ENCODE data around the gene EBF3. TPM values are rescaled to one million over a fixed set of nuclear protein-coding genes. Genes with fewer than 3 reads are reported as not detected.

EBF3 gene
- total and polyA plus RNA-seq, 4 donors = 0.13 to 23.3 (median 4.3) TPM

DNA sequence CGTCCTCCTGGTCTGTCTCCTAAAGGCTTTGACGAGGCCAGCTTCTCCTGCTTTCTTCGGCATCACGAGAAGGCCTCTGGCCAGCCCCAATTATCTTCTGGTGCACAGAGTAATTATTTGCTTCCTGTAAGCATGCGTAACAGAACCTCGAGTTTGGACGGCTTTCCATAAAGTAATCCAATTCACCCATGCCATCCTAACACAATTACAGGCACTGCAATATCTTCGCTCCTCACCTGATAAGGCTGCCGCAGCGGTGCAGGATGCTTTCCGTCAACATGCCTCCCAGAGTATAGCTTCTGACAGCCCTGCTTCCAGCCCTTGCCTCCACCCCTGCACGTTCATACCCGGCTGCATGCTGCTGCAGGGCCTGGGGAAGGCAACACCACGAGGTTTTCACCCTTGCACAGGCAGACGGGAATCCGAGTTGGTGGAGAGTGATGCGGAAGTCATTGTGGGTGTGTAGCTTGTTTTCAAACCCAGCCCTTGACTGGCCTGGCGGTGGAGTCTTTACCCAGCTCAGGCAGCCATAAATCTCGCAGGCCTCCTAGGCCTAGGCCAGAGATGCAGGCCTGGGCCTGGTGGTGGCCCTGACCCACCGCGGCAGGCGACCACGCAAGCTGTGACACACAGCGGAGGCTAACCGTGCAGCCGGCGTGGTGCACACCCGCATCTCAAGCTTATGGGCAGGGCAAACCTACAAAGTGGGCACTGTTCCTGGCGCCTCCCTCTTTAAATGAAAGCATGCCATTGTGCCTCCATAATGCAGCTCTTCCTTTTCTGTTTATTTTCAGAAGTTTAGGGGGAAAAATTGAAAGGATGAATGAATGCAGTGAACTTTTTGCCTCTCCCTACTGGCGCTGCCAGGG, 12.7 kb downstream of the EBF3 start:
- no peak overlapping the region for H3K4me3 ChIP-seq (ENCODE audit: low read length in 2 of 2)
- intact Hi-C loops (cut with DNase I) = no loop called here
- H3K27me3 ChIP-seq (ENCODE audit: control insufficient read depth in 1 of 2, insufficient read depth in 2 of 2, low read length in 1 of 2) = no peaks in the 10 kb centered on the region
- no peak overlapping the region for H3K27ac ChIP-seq (ENCODE audit: low read depth in 1 of 2, low read length in 2 of 2)
- H3K9me3 ChIP-seq (ENCODE audit: control insufficient read depth, low read length) = peaks cover 1% of the 10 kb centered on the region
- 97 to 98% methylated on average over 30 of the region's 30 CpGs for WGBS, 2 donors
- ATAC-seq (ENCODE audit: low FRiP score) (no peak), DNase-seq (no peak)
- H3K4me1 ChIP-seq (ENCODE audit: control insufficient read depth in 1 of 2, insufficient read depth in 2 of 2, low read length in 2 of 2) = no peaks in the 10 kb centered on the region
- H3K36me3 ChIP-seq (ENCODE audit: control insufficient read depth in 1 of 2, insufficient read depth in 2 of 2, low read length in 1 of 2) = no peaks in the 10 kb centered on the region

DNA sequence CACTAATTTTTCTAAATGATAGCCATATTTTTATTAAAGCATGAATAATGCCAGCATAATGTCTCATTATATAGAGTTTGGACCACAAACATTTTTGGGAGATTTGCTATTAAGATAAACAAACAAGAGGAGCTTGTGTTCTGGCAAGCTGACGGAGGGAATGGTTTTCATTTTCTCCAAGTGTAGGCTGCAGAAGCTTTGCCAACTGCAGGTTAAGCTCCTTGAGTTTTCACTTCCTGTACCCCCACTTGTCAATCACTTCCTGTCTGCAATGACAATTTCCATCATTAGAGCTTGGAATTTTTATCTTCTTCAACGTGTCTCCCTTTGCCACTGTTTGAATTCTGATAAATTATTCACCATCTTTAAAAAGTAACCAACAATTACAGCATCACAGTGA, 13.4 kb downstream of the EBF3 start:
- 82 to 88% methylated on average over 2 of the region's 2 CpGs for WGBS, 2 donors
- Histone ChIP-seq H3K27me3 (ENCODE audit: control insufficient read depth in 1 of 2, insufficient read depth in 2 of 2, low read length in 1 of 2) (no peaks in the 10 kb centered on the region), H3K4me1 (ENCODE audit: control insufficient read depth in 1 of 2, insufficient read depth in 2 of 2, low read length in 2 of 2) (no peaks in the 10 kb centered on the region), H3K4me3 (ENCODE audit: low read length in 2 of 2) (no peak overlapping the region), H3K36me3 (ENCODE audit: control insufficient read depth in 1 of 2, insufficient read depth in 2 of 2, low read length in 1 of 2) (no peaks in the 10 kb centered on the region), H3K27ac (ENCODE audit: low read depth in 1 of 2, low read length in 2 of 2) (no peak overlapping the region), H3K9me3 (ENCODE audit: control insufficient read depth, low read length) (peaks cover 1% of the 10 kb centered on the region)
- intact Hi-C loops (cut with DNase I) = no loop called here
- no peak for ATAC-seq (ENCODE audit: low FRiP score)
- no peak for DNase-seq

DNA sequence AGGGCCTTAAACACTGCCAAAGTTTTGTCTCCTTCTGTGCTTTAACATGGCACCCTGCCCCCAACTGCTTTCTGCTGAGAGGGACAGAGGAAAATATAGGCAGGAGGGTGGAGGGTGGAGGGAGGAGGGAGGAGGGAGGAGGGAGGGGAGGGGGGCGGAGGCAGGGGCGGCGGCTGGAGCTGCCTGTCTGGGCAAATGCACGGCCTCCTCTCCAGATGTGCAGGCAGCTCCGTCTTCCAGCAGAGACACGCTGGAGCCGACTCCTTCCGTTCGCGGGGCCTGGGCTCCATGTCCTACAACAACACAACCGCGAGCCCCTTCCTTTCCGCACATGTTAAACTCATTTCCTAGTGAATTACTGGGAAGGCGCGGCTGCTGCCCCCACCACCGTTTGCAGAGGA, 14.2 kb downstream of the EBF3 start:
- WGBS, 2 donors = 25 to 32% methylated on average over 14 to 16 of the region's 16 CpGs
- H3K36me3 ChIP-seq (ENCODE audit: control insufficient read depth in 1 of 2, insufficient read depth in 2 of 2, low read length in 1 of 2) = no peaks in the 10 kb centered on the region
- ATAC-seq (ENCODE audit: low FRiP score) (peak; percentile 15), DNase-seq (no peak)
- no peak overlapping the region for H3K4me3 ChIP-seq (ENCODE audit: low read length in 2 of 2)
- no peaks in the 10 kb centered on the region for H3K27me3 ChIP-seq (ENCODE audit: control insufficient read depth in 1 of 2, insufficient read depth in 2 of 2, low read length in 1 of 2)
- peaks cover 1% of the 10 kb centered on the region for H3K9me3 ChIP-seq (ENCODE audit: control insufficient read depth, low read length)
- intact Hi-C loops (cut with DNase I) = no loop called here
- no peaks in the 10 kb centered on the region for H3K4me1 ChIP-seq (ENCODE audit: control insufficient read depth in 1 of 2, insufficient read depth in 2 of 2, low read length in 2 of 2)
- no peak overlapping the region for H3K27ac ChIP-seq (ENCODE audit: low read depth in 1 of 2, low read length in 2 of 2)

DNA sequence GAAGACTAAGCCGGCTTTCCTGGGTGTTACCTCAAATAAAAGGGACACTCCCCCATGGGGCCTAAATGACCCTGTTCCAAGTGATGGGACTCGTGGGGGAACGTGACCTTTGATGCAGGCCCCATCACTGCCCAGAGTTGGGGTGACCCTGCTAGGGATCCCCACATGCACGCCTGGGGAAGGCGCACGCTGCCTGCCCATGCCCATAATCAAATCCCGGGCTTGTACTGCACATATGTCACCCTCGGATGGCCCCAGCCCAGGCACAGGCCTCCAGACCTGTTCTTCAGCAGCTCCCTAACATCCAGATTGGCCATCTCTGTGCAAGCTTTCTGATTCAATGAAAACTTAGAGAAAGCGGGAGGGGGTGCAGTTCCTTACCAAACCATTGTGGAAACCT, 14.7 kb downstream of the EBF3 start:
- 91 to 94% methylated on average over 9 of the region's 9 CpGs for WGBS, 2 donors
- H3K36me3 ChIP-seq (ENCODE audit: control insufficient read depth in 1 of 2, insufficient read depth in 2 of 2, low read length in 1 of 2) = no peaks in the 10 kb centered on the region
- no peaks in the 10 kb centered on the region for H3K4me1 ChIP-seq (ENCODE audit: control insufficient read depth in 1 of 2, insufficient read depth in 2 of 2, low read length in 2 of 2)
- DNase-seq (no peak), ATAC-seq (ENCODE audit: low FRiP score) (no peak)
- intact Hi-C loops (cut with DNase I) = no loop called here
- peaks cover 1% of the 10 kb centered on the region for H3K9me3 ChIP-seq (ENCODE audit: control insufficient read depth, low read length)
- H3K27ac ChIP-seq (ENCODE audit: low read depth in 1 of 2, low read length in 2 of 2) = no peak overlapping the region
- H3K27me3 ChIP-seq (ENCODE audit: control insufficient read depth in 1 of 2, insufficient read depth in 2 of 2, low read length in 1 of 2) = no peaks in the 10 kb centered on the region
- no peak overlapping the region for H3K4me3 ChIP-seq (ENCODE audit: low read length in 2 of 2)

DNA sequence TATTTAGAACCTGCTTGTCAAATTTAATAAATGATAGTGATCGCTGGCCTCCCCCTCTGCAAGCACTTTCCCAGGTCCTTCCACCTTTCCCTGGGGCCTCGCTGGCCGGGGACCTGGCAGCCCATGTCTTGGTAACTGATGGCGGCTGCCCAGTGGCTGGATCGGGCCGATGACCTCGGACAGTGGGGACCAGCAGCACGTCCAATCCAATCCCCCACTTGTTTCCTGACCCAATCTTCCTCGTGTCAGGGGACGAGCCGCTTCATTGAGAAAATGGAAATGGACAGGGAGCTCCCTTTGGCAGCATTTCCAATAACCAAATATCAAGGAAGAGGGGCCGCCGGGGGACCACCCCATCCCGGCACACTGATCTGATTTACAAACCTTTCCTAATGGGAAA, 17.2 kb downstream of the EBF3 start:
- no peak overlapping the region for H3K4me3 ChIP-seq (ENCODE audit: low read length in 2 of 2)
- DNase-seq (peak in 1 of 2 donors; percentile 74), ATAC-seq (ENCODE audit: low FRiP score) (no peak)
- no peaks in the 10 kb centered on the region for H3K27me3 ChIP-seq (ENCODE audit: control insufficient read depth in 1 of 2, insufficient read depth in 2 of 2, low read length in 1 of 2)
- H3K36me3 ChIP-seq (ENCODE audit: control insufficient read depth in 1 of 2, insufficient read depth in 2 of 2, low read length in 1 of 2) = no peaks in the 10 kb centered on the region
- no peaks in the 10 kb centered on the region for H3K4me1 ChIP-seq (ENCODE audit: control insufficient read depth in 1 of 2, insufficient read depth in 2 of 2, low read length in 2 of 2)
- intact Hi-C loops (cut with DNase I) = no loop called here
- H3K9me3 ChIP-seq (ENCODE audit: control insufficient read depth, low read length) = peaks cover 1% of the 10 kb centered on the region
- H3K27ac ChIP-seq (ENCODE audit: low read depth in 1 of 2, low read length in 2 of 2) = no peak overlapping the region
- 76 to 77% methylated on average over 14 of the region's 14 CpGs for WGBS, 2 donors

DNA sequence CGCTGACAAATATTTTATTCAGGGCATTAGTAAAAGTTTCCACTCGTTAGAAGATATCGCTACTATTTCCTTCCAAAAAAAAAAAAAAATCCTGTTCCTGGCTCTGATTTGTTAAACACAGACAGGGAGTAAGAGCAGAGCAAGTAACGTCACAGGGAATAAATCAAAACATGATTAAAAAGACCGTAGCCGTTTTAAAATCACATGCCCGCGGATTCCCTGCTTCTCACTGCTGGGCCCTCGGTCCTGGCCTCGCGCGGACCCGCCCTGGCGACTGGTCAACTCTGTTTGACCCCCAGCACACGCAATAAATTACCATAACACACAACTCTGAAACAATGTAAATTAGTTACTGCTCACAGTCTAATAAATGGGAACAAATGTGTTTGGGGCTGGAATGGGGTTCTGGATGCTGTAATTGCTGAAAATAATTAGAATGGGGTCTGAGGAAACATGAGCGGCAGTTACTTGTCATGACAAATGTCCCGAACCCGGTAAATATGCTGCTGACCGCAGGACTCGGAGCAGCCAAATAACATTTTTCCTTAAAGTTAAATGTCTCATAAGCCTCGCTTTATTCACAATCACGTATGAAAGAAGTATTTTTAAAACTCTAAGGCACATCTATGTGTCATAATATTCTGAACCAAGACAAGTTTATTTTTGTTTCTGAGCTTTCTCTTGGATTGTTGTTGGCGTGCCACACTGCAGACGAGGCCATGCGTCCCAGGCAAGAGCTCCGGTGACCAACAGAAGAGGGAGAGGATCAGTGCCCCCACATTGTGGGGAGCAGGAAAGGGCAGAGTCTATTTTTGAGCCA, 17.9 kb downstream of the EBF3 start:
- ATAC-seq (ENCODE audit: low FRiP score) (peak; percentile 86), DNase-seq (peak in 1 of 2 donors; percentile 83)
- Histone ChIP-seq H3K4me1 (ENCODE audit: control insufficient read depth in 1 of 2, insufficient read depth in 2 of 2, low read length in 2 of 2) (no peaks in the 10 kb centered on the region), H3K4me3 (ENCODE audit: low read length in 2 of 2) (no peak overlapping the region), H3K36me3 (ENCODE audit: control insufficient read depth in 1 of 2, insufficient read depth in 2 of 2, low read length in 1 of 2) (no peaks in the 10 kb centered on the region), H3K9me3 (ENCODE audit: control insufficient read depth, low read length) (peaks cover 1% of the 10 kb centered on the region), H3K27me3 (ENCODE audit: control insufficient read depth in 1 of 2, insufficient read depth in 2 of 2, low read length in 1 of 2) (no peaks in the 10 kb centered on the region), H3K27ac (ENCODE audit: low read depth in 1 of 2, low read length in 2 of 2) (no peak overlapping the region)
- 9 to 10% methylated on average over 26 of the region's 26 CpGs for WGBS, 2 donors
- intact Hi-C loops (cut with DNase I) = no loop called here

DNA sequence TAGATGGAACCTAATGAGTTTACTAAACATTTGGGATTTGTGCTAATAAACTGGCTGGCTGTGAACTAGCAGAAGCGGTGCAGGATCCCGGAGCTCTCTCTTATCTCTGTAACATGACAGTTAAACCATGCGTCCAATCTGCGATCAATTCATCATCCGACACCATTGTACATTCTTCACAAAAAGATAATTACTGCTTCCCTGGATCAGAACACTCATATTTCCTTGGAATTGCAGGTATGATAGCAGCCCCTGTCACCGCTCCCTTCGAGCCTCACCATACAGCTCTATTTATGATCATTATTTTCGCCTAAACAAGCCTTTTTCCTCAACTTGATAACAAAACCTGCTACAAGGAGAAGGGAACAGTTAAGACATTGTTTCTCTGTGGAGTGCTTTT, 18.5 kb downstream of the EBF3 start:
- Histone ChIP-seq H3K36me3 (ENCODE audit: control insufficient read depth in 1 of 2, insufficient read depth in 2 of 2, low read length in 1 of 2) (no peaks in the 10 kb centered on the region), H3K4me3 (ENCODE audit: low read length in 2 of 2) (no peak overlapping the region), H3K27ac (ENCODE audit: low read depth in 1 of 2, low read length in 2 of 2) (no peak overlapping the region), H3K27me3 (ENCODE audit: control insufficient read depth in 1 of 2, insufficient read depth in 2 of 2, low read length in 1 of 2) (no peaks in the 10 kb centered on the region), H3K4me1 (ENCODE audit: control insufficient read depth in 1 of 2, insufficient read depth in 2 of 2, low read length in 2 of 2) (no peaks in the 10 kb centered on the region), H3K9me3 (ENCODE audit: control insufficient read depth, low read length) (no peaks in the 10 kb centered on the region)
- intact Hi-C loops (cut with DNase I) = no loop called here
- WGBS, 2 donors = 94 to 95% methylated on average over 8 of the region's 8 CpGs
- ATAC-seq (ENCODE audit: low FRiP score) = no peak
- DNase-seq = no peak

DNA sequence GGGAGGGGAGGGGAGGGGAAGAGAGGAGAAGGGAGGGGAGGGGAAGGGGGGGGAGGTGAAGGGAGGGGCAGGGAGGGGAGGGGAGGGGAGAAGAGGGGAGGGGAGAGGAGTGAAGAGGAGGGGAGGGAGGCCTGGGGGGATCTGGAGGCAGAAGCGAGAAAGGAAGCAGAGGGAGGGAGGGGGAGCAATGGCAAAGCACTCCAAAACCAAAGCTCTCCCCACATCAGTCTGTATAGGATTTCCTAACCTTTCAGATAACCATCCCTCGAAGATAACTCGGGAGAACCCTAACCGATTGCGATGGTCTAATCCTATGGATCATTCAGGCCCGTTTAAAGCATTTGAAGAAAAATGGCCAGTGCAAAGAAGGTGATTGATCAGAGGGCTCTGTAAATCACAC, 19.0 kb downstream of the EBF3 start:
- H3K27ac ChIP-seq (ENCODE audit: low read depth in 1 of 2, low read length in 2 of 2) = no peak overlapping the region
- H3K9me3 ChIP-seq (ENCODE audit: control insufficient read depth, low read length) = no peaks in the 10 kb centered on the region
- no peak for ATAC-seq (ENCODE audit: low FRiP score)
- WGBS, 2 donors = 95 to 96% methylated on average over 6 of the region's 6 CpGs
- H3K4me1 ChIP-seq (ENCODE audit: control insufficient read depth in 1 of 2, insufficient read depth in 2 of 2, low read length in 2 of 2) = no peaks in the 10 kb centered on the region
- no peak overlapping the region for H3K4me3 ChIP-seq (ENCODE audit: low read length in 2 of 2)
- H3K36me3 ChIP-seq (ENCODE audit: control insufficient read depth in 1 of 2, insufficient read depth in 2 of 2, low read length in 1 of 2) = no peaks in the 10 kb centered on the region
- no peak for DNase-seq
- intact Hi-C loops (cut with DNase I) = no loop called here
- no peaks in the 10 kb centered on the region for H3K27me3 ChIP-seq (ENCODE audit: control insufficient read depth in 1 of 2, insufficient read depth in 2 of 2, low read length in 1 of 2)
